Right cardiac atrium (tissue), 5 donors: ENCODE measurements around the gene STAU1. TPM values are rescaled to one million over a fixed set of nuclear protein-coding genes. Genes with fewer than 3 reads are reported as not detected.

Source experiments
- ATAC-seq, 2 donors: fragments of 200-7000 bp; cut with Tn5 transposase; one replicate each; pipeline versions ENCODE4 v1.8.0 to v1.9.1; 2020; ENCODE audit warnings: moderate library complexity in 2 of 2, mild to moderate bottlenecking in 1 of 2
- DNase-seq, 3 donors: peaks; one replicate each; pipeline ENCODE4 v3.0.0-alpha.2; 2020
- H3K27ac ChIP-seq: one replicate; pipeline ENCODE4 v1.5.1; 2013; ENCODE audit warnings: mild to moderate bottlenecking, low read length, control low read depth, moderate library complexity
- H3K27me3 ChIP-seq: one replicate; pipeline ENCODE4 v1.6.1; 2013; ENCODE audit not compliant: control insufficient read depth, insufficient read depth
- H3K4me1 ChIP-seq: one replicate; pipeline ENCODE4 v1.6.1; 2013; ENCODE audit warnings: low read length; ENCODE audit not compliant: control insufficient read depth, insufficient read depth
- H3K4me3 ChIP-seq: one replicate; pipeline ENCODE4 v1.5.1; 2013; ENCODE audit warnings: low read length, control low read depth
- H3K9me3 ChIP-seq: one replicate; pipeline ENCODE4 v1.6.1; 2013; ENCODE audit warnings: low read length; ENCODE audit not compliant: control insufficient read depth
- WGBS: extraction: QIAGEN DNeasy Blood & Tissue Kit; methylation state at CpG from one replicate; pipeline ENCODE4 v1.1.7; 2013; 5-methylcytosine and 5-hydroxymethylcytosine counted together
- intact Hi-C, 4 donors: fragments of 100-400 bp; cut with DNase I; formaldehyde crosslinking; loops; one replicate each; pipeline versions ENCODE4 v1.11.0 to v1.14.0; 2022 to 2023
- polyA plus RNA-seq: library from polyadenylated mRNA; stranded (reverse); fragments of 200-250 nt; gene quantifications from one replicate; pipeline ENCODE4 v1.2.3, GENCODE V29; 2013
- total RNA-seq, 4 donors: library from RNA; stranded (reverse); fragmentation: NEBNext Ultra II Directional; extraction: Animal tissue kit (Norgen Biotek cat#: 25700); gene quantifications; one replicate each; pipeline ENCODE4 v1.2.1, GENCODE V29; 2021
- donor health status: healthy with polysubstance abuse.
- donor health status: DM: no; HTN: yes; CAD: no.
- donor health status: DM: no; HTN: no; CAD: no.
- donor health status: DM: no; HTN: yes; CAD: no; lungs with severe emphysema.
- donor health status: DM: yes; HTN: yes; CAD: no.

Gene STAU1
- total and polyA plus RNA-seq, 5 donors, result 33.2 to 65.1 (median 58.5) TPM

GRCh38 chr20:49165611-49166010, 22.5 kb downstream of the STAU1 start:
- DNase-seq (no peak), ATAC-seq (no peak)
- no peak overlapping the region for H3K27ac ChIP-seq
- 92% methylated on average over 5 of the region's 5 CpGs for WGBS
- H3K4me3 ChIP-seq, result no peak overlapping the region
- no peaks in the 10 kb centered on the region for H3K9me3 ChIP-seq
- H3K27me3 ChIP-seq, result no peaks in the 10 kb centered on the region
- H3K4me1 ChIP-seq, result peaks cover 4% of the 10 kb centered on the region
- intact Hi-C loops, result no loop called here

- DNase-seq (no peak), ATAC-seq (no peak)
- Histone ChIP-seq H3K27me3 (no peaks in the 10 kb centered on the region), H3K4me1 (peaks cover 4% of the 10 kb centered on the region), H3K9me3 (no peaks in the 10 kb centered on the region), H3K27ac (no peak overlapping the region), H3K4me3 (no peak overlapping the region)
- intact Hi-C loops, result no loop called here
- 85% methylated on average over 5 of the region's 5 CpGs for WGBS
Observed at GRCh38 chr20:49163696-49164095, 24.4 kb downstream of the STAU1 start.

- Histone ChIP-seq H3K4me1 (no peaks in the 10 kb centered on the region), H3K9me3 (no peaks in the 10 kb centered on the region), H3K27me3 (no peaks in the 10 kb centered on the region), H3K4me3 (no peak overlapping the region), H3K27ac (no peak overlapping the region)
- ATAC-seq (no peak), DNase-seq (no peak)
- intact Hi-C loops, result no loop called here
- WGBS, result 89% methylated on average over 6 of the region's 6 CpGs
Observed at GRCh38 chr20:49161428-49162152, 26.5 kb downstream of the STAU1 start.

GRCh38 chr20:49160057-49160929, 27.8 kb downstream of the STAU1 start:
- Histone ChIP-seq H3K27me3 (no peaks in the 10 kb centered on the region), H3K4me1 (no peaks in the 10 kb centered on the region), H3K27ac (no peak overlapping the region), H3K4me3 (no peak overlapping the region), H3K9me3 (no peaks in the 10 kb centered on the region)
- intact Hi-C loops, result no loop called here
- ATAC-seq, result no peak
- no peak for DNase-seq
- WGBS, result 62% methylated on average over 9 of the region's 9 CpGs

- no peak for DNase-seq
- no peak for ATAC-seq
- Histone ChIP-seq H3K4me1 (no peaks in the 10 kb centered on the region), H3K4me3 (no peak overlapping the region), H3K9me3 (no peaks in the 10 kb centered on the region), H3K27ac (no peak overlapping the region), H3K27me3 (no peaks in the 10 kb centered on the region)
- WGBS, result 92% methylated on average over 2 of the region's 2 CpGs
- intact Hi-C loops, result no loop called here
Observed at GRCh38 chr20:49157146-49157545, 31.0 kb downstream of the STAU1 start.

GRCh38 chr20:49156481-49156880, 31.7 kb downstream of the STAU1 start:
- Histone ChIP-seq H3K9me3 (no peaks in the 10 kb centered on the region), H3K27me3 (no peaks in the 10 kb centered on the region), H3K4me1 (no peaks in the 10 kb centered on the region), H3K27ac (no peak overlapping the region), H3K4me3 (no peak overlapping the region)
- intact Hi-C loops, result no loop called here
- ATAC-seq (no peak), DNase-seq (no peak)
- 98% methylated on average over 1 of the region's 1 CpG for WGBS

GRCh38 chr20:49151436-49151835, 36.7 kb downstream of the STAU1 start:
- no peak for ATAC-seq
- H3K4me3 ChIP-seq, result no peak overlapping the region
- no peak overlapping the region for H3K27ac ChIP-seq
- intact Hi-C loops, result no loop called here
- no peak for DNase-seq
- 84% methylated on average over 6 of the region's 6 CpGs for WGBS
- H3K27me3 ChIP-seq, result no peaks in the 10 kb centered on the region
- H3K4me1 ChIP-seq, result no peaks in the 10 kb centered on the region
- no peaks in the 10 kb centered on the region for H3K9me3 ChIP-seq

- Histone ChIP-seq H3K9me3 (no peaks in the 10 kb centered on the region), H3K27ac (no peak overlapping the region), H3K4me1 (no peaks in the 10 kb centered on the region), H3K27me3 (no peaks in the 10 kb centered on the region), H3K4me3 (no peak overlapping the region)
- DNase-seq, result no peak
- intact Hi-C loops, result no loop called here
- 91% methylated on average over 6 of the region's 6 CpGs for WGBS
- ATAC-seq, result no peak
Observed at GRCh38 chr20:49149281-49150045, 38.7 kb downstream of the STAU1 start.

- ATAC-seq (no peak), DNase-seq (no peak)
- WGBS, result 83% methylated on average over 5 of the region's 5 CpGs
- intact Hi-C loops, result no loop called here
- Histone ChIP-seq H3K9me3 (no peaks in the 10 kb centered on the region), H3K4me1 (no peaks in the 10 kb centered on the region), H3K27ac (no peak overlapping the region), H3K27me3 (no peaks in the 10 kb centered on the region), H3K4me3 (no peak overlapping the region)
Observed at GRCh38 chr20:49148601-49149000, 39.5 kb downstream of the STAU1 start.

- intact Hi-C loops, result no loop called here
- Histone ChIP-seq H3K27ac (no peak overlapping the region), H3K4me1 (no peaks in the 10 kb centered on the region), H3K27me3 (no peaks in the 10 kb centered on the region), H3K9me3 (no peaks in the 10 kb centered on the region), H3K4me3 (no peak overlapping the region)
- DNase-seq, result no peak
- WGBS, result 90% methylated on average over 8 of the region's 8 CpGs
- ATAC-seq, result no peak
Observed at GRCh38 chr20:49147296-49147695, 40.8 kb downstream of the STAU1 start.
